ENCODE measurements around the gene S100A14.

Gene S100A14

DNA sequence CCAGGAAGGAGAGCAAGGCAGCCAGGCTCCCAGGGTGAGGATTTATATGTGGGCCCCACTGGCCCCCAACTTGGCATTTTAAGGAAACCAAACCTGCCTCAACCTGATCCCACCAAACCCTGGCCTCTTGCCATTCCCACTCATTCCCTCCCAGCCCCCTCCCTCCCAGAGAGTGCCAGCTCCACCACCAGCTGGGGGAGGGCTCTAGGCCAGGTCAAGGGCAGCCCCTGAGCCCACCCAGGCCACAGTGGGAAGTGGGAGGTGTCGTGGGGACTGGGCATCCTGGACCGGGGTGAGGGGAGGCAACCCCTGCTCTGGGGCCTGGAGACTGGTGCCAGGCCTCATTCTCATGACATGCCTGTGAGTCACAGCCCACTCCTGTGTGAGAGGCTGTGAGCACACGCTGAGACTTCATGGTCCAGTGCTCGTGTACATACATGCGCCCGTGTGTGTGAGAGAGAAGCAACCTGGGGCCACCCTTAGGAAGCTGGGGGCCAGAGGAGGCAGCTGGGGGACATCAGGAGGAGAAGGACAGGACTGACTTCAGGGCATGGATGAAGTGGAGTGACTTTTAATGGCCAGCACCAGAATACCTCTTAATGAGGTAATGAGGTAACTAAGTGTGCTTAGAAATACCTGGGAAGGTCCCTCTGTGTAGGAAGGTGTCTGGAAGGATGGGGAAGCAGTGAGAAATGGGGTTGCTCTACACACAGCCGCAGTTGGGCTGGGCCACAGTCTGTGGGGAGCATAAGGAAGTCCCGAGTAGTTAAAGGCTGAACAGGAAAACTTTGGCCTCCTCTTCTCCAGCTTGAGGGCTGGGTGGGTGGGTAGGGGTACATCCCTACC lies 50.4 kb downstream of the S100A14 start, which contains the start of gene S100A2:
Gene S100A2 (minus strand): TSS at position 316 of the 846 bp plus-strand sequence. CDS start 1,967 bp downstream, outside the sequence.
- no peak within 1 kb of the TSS for H3K4me3 ChIP-seq (ENCODE audit: low read depth, low read length)
- TF ChIP-seq, protein P1, sequence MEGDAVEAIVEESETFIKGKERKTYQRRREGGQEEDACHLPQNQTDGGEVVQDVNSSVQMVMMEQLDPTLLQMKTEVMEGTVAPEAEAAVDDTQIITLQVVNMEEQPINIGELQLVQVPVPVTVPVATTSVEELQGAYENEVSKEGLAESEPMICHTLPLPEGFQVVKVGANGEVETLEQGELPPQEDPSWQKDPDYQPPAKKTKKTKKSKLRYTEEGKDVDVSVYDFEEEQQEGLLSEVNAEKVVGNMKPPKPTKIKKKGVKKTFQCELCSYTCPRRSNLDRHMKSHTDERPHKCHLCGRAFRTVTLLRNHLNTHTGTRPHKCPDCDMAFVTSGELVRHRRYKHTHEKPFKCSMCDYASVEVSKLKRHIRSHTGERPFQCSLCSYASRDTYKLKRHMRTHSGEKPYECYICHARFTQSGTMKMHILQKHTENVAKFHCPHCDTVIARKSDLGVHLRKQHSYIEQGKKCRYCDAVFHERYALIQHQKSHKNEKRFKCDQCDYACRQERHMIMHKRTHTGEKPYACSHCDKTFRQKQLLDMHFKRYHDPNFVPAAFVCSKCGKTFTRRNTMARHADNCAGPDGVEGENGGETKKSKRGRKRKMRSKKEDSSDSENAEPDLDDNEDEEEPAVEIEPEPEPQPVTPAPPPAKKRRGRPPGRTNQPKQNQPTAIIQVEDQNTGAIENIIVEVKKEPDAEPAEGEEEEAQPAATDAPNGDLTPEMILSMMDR (IDR thresholded peaks at IDR 0.05; ENCODE audit: borderline replicate concordance, insufficient read depth, low read depth, low read length) = no peak
